ENCODE measurements around the gene C6orf47.

The C6orf47 gene

GRCh38 chr6:31661262-31662123 lies 915 bp upstream of the C6orf47 start:
- DNase-seq (ENCODE audit: low read depth, low spot score): no peak

GRCh38 chr6:31659649-31660380 lies 763 bp downstream of the C6orf47 start:
- no peak for DNase-seq (ENCODE audit: low read depth, low spot score)

GRCh38 chr6:31658983-31659648 lies 1.5 kb downstream of the C6orf47 start:
- DNase-seq (ENCODE audit: low read depth, low spot score): no peak

GRCh38 chr6:31658158-31658688 lies 2.4 kb downstream of the C6orf47 start:
- DNase-seq (ENCODE audit: low read depth, low spot score): no peak

- DNase-seq (ENCODE audit: low read depth, low spot score): no peak
Measured at GRCh38 chr6:31657406-31658157, 3.0 kb downstream of the C6orf47 start.

- no peak for DNase-seq (ENCODE audit: low read depth, low spot score)
Measured at GRCh38 chr6:31655349-31656237, 5.0 kb downstream of the C6orf47 start, which contains the start of gene APOM. Gene APOM (plus strand): TSS chr6:31655894. CDS start chr6:31655967, 73 bp downstream.

GRCh38 chr6:31654574-31655348 lies 5.8 kb downstream of the C6orf47 start:
- DNase-seq (ENCODE audit: low read depth, low spot score): no peak

GRCh38 chr6:31652925-31653724 lies 7.5 kb downstream of the C6orf47 start:
- no peak for DNase-seq (ENCODE audit: low read depth, low spot score)

- no peak for DNase-seq (ENCODE audit: low read depth, low spot score)
Measured at GRCh38 chr6:31651602-31652191, 8.9 kb downstream of the C6orf47 start.

- DNase-seq (ENCODE audit: low read depth, low spot score): no peak
Measured at GRCh38 chr6:31645325-31645724, 15.3 kb downstream of the C6orf47 start.

GRCh38 chr6:31643818-31644454 lies 16.6 kb downstream of the C6orf47 start:
- DNase-seq (ENCODE audit: low read depth, low spot score): no peak

GRCh38 chr6:31642798-31643570 lies 17.6 kb downstream of the C6orf47 start:
- DNase-seq (ENCODE audit: low read depth, low spot score): no peak

GRCh38 chr6:31641370-31641769 lies 19.2 kb downstream of the C6orf47 start:
- no peak for DNase-seq (ENCODE audit: low read depth, low spot score)

GRCh38 chr6:31640612-31641011 lies 20.0 kb downstream of the C6orf47 start:
- DNase-seq (ENCODE audit: low read depth, low spot score): no peak

GRCh38 chr6:31639449-31639861 lies 21.1 kb downstream of the C6orf47 start:
- no peak for DNase-seq (ENCODE audit: low read depth, low spot score)

GRCh38 chr6:31639043-31639442 lies 21.5 kb downstream of the C6orf47 start:
- no peak for DNase-seq (ENCODE audit: low read depth, low spot score)

Measured in iPS DF 19.7 (cell line).